ENCODE results near the gene EXOC3L2.

EXOC3L2 gene

GRCh38 chr19:45223879-45224278 lies 21.3 kb downstream of the EXOC3L2 start:
- in situ Hi-C loops (cut with MboI; ENCODE audit: low sequenced_read_pairs): no loop called here

- in situ Hi-C loops (cut with MboI; ENCODE audit: low sequenced_read_pairs): no loop called here
Measured at GRCh38 chr19:45222724-45223123, 22.5 kb downstream of the EXOC3L2 start.

- in situ Hi-C loops (cut with MboI; ENCODE audit: low sequenced_read_pairs): no loop called here
Measured at GRCh38 chr19:45218911-45219743, 26.1 kb downstream of the EXOC3L2 start.

GRCh38 chr19:45218426-45218825 lies 26.8 kb downstream of the EXOC3L2 start:
- in situ Hi-C loops (cut with MboI; ENCODE audit: low sequenced_read_pairs): no loop called here

DNA sequence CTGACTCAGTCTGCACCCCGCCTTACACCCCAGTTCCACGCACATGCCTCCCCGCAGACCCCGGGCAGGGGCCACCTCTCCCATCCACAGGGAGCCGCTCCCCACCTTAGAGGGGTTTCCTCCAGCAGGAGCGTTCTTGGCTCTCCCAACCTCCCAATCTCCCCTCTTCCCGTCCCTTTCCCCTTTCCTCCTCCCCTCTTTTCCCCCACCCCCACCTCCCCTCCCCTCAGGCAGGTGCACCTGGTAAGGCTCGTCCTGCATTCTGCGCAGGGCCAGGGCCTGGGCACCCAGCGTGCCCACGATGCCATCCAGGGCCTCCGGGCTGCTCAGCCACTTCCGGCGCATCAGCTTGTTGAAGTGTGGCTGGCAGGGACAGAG lies 27.3 kb downstream of the EXOC3L2 start:
- in situ Hi-C loops (cut with MboI; ENCODE audit: low sequenced_read_pairs): no loop called here

GRCh38 chr19:45217193-45217956 lies 27.8 kb downstream of the EXOC3L2 start:
- in situ Hi-C loops (cut with MboI; ENCODE audit: low sequenced_read_pairs): no loop called here

DNA sequence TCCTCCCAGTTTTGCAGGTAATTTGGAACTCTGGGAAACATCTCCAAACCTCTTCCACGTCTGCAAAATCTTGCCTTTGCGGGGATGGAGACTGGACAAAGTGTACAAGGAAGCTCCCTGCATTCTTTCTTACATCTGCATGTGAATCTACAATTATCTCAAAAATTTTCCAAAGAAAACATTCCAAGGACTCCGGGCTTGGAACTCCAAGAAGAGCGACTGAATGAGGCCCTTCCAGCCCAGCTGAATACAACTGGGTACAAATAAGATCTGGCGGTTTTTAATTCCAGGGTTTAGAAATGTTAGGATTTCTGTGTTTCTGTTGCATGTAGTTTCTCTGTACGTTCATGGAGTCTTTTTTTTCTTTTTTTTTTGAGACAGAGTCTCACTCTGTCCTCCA lies 28.5 kb downstream of the EXOC3L2 start:
- in situ Hi-C loops (cut with MboI; ENCODE audit: low sequenced_read_pairs): no loop called here

DNA sequence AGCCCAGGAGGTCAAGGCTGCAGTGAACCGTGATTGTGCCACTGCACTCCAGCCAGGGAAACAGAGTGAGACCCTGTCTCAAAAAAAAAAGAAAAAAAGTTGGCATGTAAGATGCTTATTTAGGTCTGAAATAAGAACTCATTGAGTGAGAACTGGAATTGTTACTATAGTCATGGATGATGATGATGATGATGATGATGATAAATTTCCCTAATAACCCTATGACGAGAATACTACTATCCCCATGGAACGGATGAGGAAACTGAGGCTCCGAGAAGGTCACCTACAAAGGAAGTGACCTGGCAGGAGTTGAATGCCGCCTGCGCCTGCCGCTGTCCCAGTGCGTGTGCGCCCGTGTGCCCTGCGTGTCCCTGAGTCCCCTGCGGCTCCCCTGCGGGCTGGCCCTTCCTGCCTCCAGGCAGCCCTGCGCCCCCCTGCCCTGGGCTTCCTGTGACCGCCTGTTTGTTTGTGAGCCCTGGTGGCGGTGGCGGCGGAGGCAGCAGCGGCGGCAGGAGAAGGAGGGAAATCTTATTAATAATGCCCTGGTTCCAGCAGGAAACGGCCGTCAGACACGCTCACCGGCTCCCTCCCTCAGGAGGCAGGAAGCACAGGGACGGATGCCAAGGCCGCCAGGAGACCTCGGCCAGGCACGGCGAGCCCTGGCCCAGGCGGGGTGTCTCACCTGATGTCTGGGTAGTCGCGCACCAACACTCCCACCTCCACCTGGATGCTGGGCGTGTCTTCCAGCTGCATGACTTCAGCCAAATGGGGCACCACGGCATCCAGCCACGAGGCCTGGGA lies 29.6 kb downstream of the EXOC3L2 start:
- in situ Hi-C loops (cut with MboI; ENCODE audit: low sequenced_read_pairs): no loop called here

- in situ Hi-C loops (cut with MboI; ENCODE audit: low sequenced_read_pairs): no loop called here
Measured at GRCh38 chr19:45213031-45213430, 32.2 kb downstream of the EXOC3L2 start.

DNA sequence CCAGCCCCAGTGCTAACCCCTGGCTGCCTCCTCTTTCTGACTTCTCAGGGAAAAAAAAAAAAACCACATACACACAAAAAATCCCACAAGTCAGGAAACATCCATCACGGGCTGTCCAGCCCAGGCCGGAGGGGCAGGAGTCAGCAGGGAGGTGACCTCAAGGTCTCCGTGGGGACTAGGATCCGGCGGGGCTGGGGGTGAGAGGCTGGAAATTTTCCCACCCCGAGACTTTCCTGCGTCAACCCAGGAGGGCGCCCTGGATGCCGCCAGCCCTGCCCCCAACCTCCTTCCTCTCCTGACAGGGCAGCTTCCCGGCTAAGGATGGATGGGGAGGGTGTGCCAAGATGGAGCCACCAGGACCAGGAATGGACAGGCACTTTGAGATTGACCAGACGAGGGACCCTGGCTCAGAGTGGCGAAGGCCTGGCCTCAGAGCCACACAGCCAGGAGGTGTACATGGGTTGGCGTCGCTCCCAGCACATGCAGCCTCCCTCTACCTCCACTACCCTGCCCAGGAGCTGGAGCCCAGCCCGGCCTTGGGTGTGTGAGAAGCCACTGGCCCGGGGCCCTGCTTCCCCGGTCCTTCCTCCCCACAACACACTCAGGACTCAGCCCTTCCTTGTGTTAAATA lies 33.3 kb downstream of the EXOC3L2 start:
- in situ Hi-C loops (cut with MboI; ENCODE audit: low sequenced_read_pairs): no loop called here

DNA sequence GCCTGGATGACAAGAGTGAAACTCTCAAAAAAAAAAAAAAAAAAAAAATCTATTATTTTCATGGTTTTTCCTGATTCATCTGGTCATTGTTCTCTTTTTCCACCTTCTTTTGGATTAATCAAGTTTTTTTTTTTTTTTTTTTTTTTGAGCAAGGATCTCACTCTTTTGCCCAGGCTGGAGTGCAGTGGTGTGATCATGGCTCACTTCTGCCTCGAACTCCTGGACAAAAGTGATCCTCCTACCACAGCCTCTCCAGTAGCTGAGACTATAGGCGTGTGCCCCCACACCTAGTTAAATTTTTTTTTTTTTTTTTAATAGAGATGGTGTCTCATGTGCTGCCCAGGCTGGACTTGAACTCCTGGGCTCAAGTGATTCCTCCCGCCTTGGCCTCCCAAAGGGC lies 38.9 kb downstream of the EXOC3L2 start:
- in situ Hi-C loops (cut with MboI; ENCODE audit: low sequenced_read_pairs): no loop called here

- in situ Hi-C loops (cut with MboI; ENCODE audit: low sequenced_read_pairs): no loop called here
Measured at GRCh38 chr19:45205810-45206209, 39.4 kb downstream of the EXOC3L2 start.

- in situ Hi-C loops (cut with MboI; ENCODE audit: low sequenced_read_pairs): no loop called here
Measured at GRCh38 chr19:45202637-45203036, 42.6 kb downstream of the EXOC3L2 start.

- in situ Hi-C loops (cut with MboI; ENCODE audit: low sequenced_read_pairs): no loop called here
Measured at GRCh38 chr19:45200568-45200967, 44.6 kb downstream of the EXOC3L2 start.

- in situ Hi-C loops (cut with MboI; ENCODE audit: low sequenced_read_pairs): no loop called here
Measured at GRCh38 chr19:45195764-45196163, 49.4 kb downstream of the EXOC3L2 start.

DNA sequence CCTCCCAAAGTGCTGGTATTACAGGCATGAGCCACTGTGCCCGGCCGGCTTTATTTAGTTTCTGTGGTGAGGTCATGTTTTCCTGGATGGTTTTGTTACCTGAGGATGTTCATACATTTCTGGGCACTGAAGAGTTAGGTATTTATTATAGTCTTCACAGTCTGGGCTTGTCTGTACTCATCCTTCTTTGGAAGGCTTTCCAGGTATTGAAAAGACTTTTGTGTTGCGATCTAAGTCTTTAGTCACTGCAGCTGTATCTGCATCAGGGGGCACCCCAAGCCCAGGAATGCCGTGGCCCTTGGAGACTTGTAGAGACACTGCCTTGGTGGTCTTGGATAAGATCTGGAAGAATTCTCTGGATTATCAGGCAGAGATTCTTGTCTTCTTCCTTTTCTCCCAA lies 53.8 kb downstream of the EXOC3L2 start:
- in situ Hi-C loops (cut with MboI; ENCODE audit: low sequenced_read_pairs): no loop called here

GRCh38 chr19:45189971-45190370 lies 55.2 kb downstream of the EXOC3L2 start:
- in situ Hi-C loops (cut with MboI; ENCODE audit: low sequenced_read_pairs): no loop called here

DNA sequence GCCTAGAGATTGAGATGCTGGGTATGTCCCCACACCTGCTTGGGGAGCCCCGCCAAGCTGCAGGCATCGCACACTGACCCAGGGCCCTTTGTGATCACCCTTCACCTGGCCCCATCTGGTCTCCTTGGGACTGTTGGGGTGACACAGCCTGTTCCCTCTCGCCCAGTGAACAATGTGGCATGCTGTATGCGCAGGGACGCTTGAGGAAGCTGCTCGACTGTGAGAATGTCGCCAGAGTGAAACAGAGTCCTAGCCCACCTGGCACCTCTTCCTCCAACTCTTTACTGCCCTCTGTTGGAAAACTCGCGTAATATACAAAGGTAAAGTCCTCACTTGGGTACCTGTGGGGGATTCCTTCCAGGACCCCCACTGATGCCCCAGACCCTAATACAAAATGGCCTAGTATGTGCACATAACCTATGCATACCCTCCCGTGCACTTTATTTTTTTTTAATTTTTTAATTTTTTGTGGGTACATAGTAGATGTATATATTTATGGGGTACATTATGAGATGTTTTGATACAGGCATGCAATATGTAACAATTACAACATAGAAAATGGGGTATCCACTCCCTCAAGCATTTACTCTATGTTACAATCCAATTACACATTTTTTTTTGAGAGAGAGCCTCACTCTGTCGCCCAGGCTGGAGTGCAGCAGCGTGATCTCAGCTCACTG lies 57.6 kb downstream of the EXOC3L2 start:
- in situ Hi-C loops (cut with MboI; ENCODE audit: low sequenced_read_pairs): no loop called here

DNA sequence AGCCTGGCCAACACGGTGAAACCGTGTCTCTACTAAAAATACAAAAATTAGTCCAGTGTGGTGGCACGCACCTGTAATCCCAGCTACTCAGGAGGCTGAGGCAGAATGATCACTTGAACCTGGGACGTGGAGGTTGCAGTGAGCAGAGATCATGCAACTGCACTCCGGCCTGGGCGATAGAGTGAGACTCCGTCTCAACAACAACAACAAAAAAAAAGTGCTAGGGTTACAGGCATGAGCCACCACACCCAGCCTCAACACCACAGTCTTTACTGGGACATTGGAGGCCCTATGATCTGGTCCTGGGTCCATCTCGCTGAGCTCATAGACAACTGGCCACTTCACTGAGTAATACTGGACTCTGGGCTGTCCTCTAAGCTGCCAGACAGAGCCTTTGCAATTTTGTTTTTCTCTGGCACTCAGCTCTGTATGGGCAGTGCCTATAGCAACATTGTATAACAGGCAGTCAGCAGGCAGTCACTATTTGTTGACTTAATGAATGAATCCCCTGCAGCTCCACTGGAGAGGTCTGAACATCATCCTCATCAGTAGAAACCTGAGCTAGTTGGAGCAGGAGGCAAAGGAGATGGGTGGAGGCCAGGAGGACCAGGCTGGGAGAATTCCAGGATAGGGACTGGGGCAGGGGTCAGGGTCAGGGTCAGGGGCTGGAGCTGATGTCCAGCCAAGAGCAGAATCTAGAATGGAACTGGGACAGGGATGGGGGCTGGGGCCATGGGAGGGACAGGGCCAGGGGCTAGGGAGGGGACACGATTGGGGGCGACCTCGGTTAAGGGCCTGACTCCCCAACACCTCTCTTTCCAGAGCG lies 58.5 kb downstream of the EXOC3L2 start:
- in situ Hi-C loops (cut with MboI; ENCODE audit: low sequenced_read_pairs): no loop called here

GRCh38 chr19:45184115-45184514 lies 61.1 kb downstream of the EXOC3L2 start:
- in situ Hi-C loops (cut with MboI; ENCODE audit: low sequenced_read_pairs): no loop called here
